ENCODE data around the gene PRXL2A. TPM values are rescaled to one million over a fixed set of nuclear protein-coding genes. Genes with fewer than 3 reads are reported as not detected.
A peak's percentile ranks its signal among the peaks of the same experiment; 100 is the strongest.

The PRXL2A gene
- total RNA-seq, 1 donor from 2014 or later = 13.2 TPM

- H3K27me3 Mint-ChIP-seq (ENCODE audit: insufficient read depth) = peaks cover 19% of the 10 kb centered on the region
- no peak for DNase-seq (ENCODE audit: low spot score)
- H3K4me1 Mint-ChIP-seq (ENCODE audit: low read depth) = no peaks in the 10 kb centered on the region
- H3K4me3 Mint-ChIP-seq = no peak overlapping the region
- H3K27ac Mint-ChIP-seq = no peak overlapping the region
- H3K9me3 Mint-ChIP-seq = no peaks in the 10 kb centered on the region
- H3K36me3 Mint-ChIP-seq (ENCODE audit: low read depth) = no peaks in the 10 kb centered on the region
- intact Hi-C loops (cut with micrococcal nuclease) = no loop called here
Measured at GRCh38 chr10:80436446-80437098, 28.2 kb downstream of the PRXL2A start.

GRCh38 chr10:80437227-80437626 lies 28.9 kb downstream of the PRXL2A start:
- intact Hi-C loops (cut with micrococcal nuclease) = no loop called here
- no peak overlapping the region for H3K4me3 Mint-ChIP-seq
- DNase-seq (ENCODE audit: low spot score) = no peak
- H3K9me3 Mint-ChIP-seq = no peaks in the 10 kb centered on the region
- peaks cover 19% of the 10 kb centered on the region for H3K27me3 Mint-ChIP-seq (ENCODE audit: insufficient read depth)
- no peaks in the 10 kb centered on the region for H3K4me1 Mint-ChIP-seq (ENCODE audit: low read depth)
- H3K27ac Mint-ChIP-seq = no peak overlapping the region
- H3K36me3 Mint-ChIP-seq (ENCODE audit: low read depth) = no peaks in the 10 kb centered on the region

GRCh38 chr10:80441831-80442230 lies 33.5 kb downstream of the PRXL2A start:
- DNase-seq (ENCODE audit: low spot score) = no peak
- no peak overlapping the region for H3K4me3 Mint-ChIP-seq
- H3K27ac Mint-ChIP-seq = no peak overlapping the region
- peaks cover 19% of the 10 kb centered on the region for H3K27me3 Mint-ChIP-seq (ENCODE audit: insufficient read depth)
- H3K36me3 Mint-ChIP-seq (ENCODE audit: low read depth) = no peaks in the 10 kb centered on the region
- no peaks in the 10 kb centered on the region for H3K9me3 Mint-ChIP-seq
- peaks cover 34% of the 10 kb centered on the region for H3K4me1 Mint-ChIP-seq (ENCODE audit: low read depth)
- intact Hi-C loops (cut with micrococcal nuclease) = loop anchor here (5.0 kb wide), 2 partner anchors 255 to 575 kb away; no protein-coding TSS in a partner anchor

GRCh38 chr10:80442879-80443278 lies 34.5 kb downstream of the PRXL2A start:
- intact Hi-C loops (cut with micrococcal nuclease) = loop anchor here (1.0 to 5.0 kb wide), 3 partner anchors 60 to 574 kb away; no protein-coding TSS in a partner anchor
- H3K9me3 Mint-ChIP-seq = no peaks in the 10 kb centered on the region
- H3K27me3 Mint-ChIP-seq (ENCODE audit: insufficient read depth) = peaks cover 17% of the 10 kb centered on the region
- no peak overlapping the region for H3K27ac Mint-ChIP-seq
- no peaks in the 10 kb centered on the region for H3K36me3 Mint-ChIP-seq (ENCODE audit: low read depth)
- no peak overlapping the region for H3K4me3 Mint-ChIP-seq
- peaks cover 36% of the 10 kb centered on the region for H3K4me1 Mint-ChIP-seq (ENCODE audit: low read depth)
- no peak for DNase-seq (ENCODE audit: low spot score)

- H3K4me1 Mint-ChIP-seq (ENCODE audit: low read depth) = peaks cover 42% of the 10 kb centered on the region
- no peak for DNase-seq (ENCODE audit: low spot score)
- H3K27me3 Mint-ChIP-seq (ENCODE audit: insufficient read depth) = peaks cover 14% of the 10 kb centered on the region
- H3K4me3 Mint-ChIP-seq = peak overlapping the region; percentile 28
- no peaks in the 10 kb centered on the region for H3K9me3 Mint-ChIP-seq
- H3K36me3 Mint-ChIP-seq (ENCODE audit: low read depth) = no peaks in the 10 kb centered on the region
- H3K27ac Mint-ChIP-seq = peak overlapping the region; percentile 64
- intact Hi-C loops (cut with micrococcal nuclease) = loop anchor here (1.0 to 5.0 kb wide), 3 partner anchors 60 to 574 kb away; no protein-coding TSS in a partner anchor
Measured at GRCh38 chr10:80443531-80443974, 35.2 kb downstream of the PRXL2A start.

GRCh38 chr10:80444124-80444523 lies 35.8 kb downstream of the PRXL2A start:
- intact Hi-C loops (cut with micrococcal nuclease) = loop anchor here (1.0 to 5.0 kb wide), 9 partner anchors 35 to 573 kb away; partner anchors contain the start of gene PRXL2A
- DNase-seq (ENCODE audit: low spot score) = no peak
- no peaks in the 10 kb centered on the region for H3K9me3 Mint-ChIP-seq
- H3K27me3 Mint-ChIP-seq (ENCODE audit: insufficient read depth) = peaks cover 10% of the 10 kb centered on the region
- peak overlapping the region; percentile 64 for H3K27ac Mint-ChIP-seq
- peaks cover 48% of the 10 kb centered on the region for H3K4me1 Mint-ChIP-seq (ENCODE audit: low read depth)
- no peaks in the 10 kb centered on the region for H3K36me3 Mint-ChIP-seq (ENCODE audit: low read depth)
- H3K4me3 Mint-ChIP-seq = no peak overlapping the region

- Mint-ChIP-seq H3K4me1 (ENCODE audit: low read depth) (peaks cover 53% of the 10 kb centered on the region), H3K27me3 (ENCODE audit: insufficient read depth) (peaks cover 10% of the 10 kb centered on the region), H3K27ac (peak overlapping the region; percentile 49), H3K4me3 (no peak overlapping the region), H3K9me3 (no peaks in the 10 kb centered on the region), H3K36me3 (ENCODE audit: low read depth) (no peaks in the 10 kb centered on the region)
- intact Hi-C loops (cut with micrococcal nuclease) = loop anchor here (1.0 to 5.0 kb wide), 9 partner anchors 36 to 573 kb away; partner anchors contain the start of gene PRXL2A
- DNase-seq (ENCODE audit: low spot score) = peak; percentile 47
Measured at GRCh38 chr10:80444646-80445319, 36.4 kb downstream of the PRXL2A start.

GRCh38 chr10:80447436-80448190 lies 39.3 kb downstream of the PRXL2A start:
- intact Hi-C loops (cut with micrococcal nuclease) = no loop called here
- H3K4me3 Mint-ChIP-seq = no peak overlapping the region
- no peak for DNase-seq (ENCODE audit: low spot score)

GRCh38 chr10:80448209-80448942 lies 40.0 kb downstream of the PRXL2A start:
- Mint-ChIP-seq H3K9me3 (no peaks in the 10 kb centered on the region), H3K4me1 (ENCODE audit: low read depth) (peaks cover 56% of the 10 kb centered on the region), H3K27ac (no peak overlapping the region), H3K36me3 (ENCODE audit: low read depth) (no peaks in the 10 kb centered on the region), H3K27me3 (ENCODE audit: insufficient read depth) (peaks cover 10% of the 10 kb centered on the region), H3K4me3 (no peak overlapping the region)
- intact Hi-C loops (cut with micrococcal nuclease) = no loop called here
- DNase-seq (ENCODE audit: low spot score) = no peak

More at GRCh38 chr10:80447436-80448190, 39.3 kb downstream of the PRXL2A start:
- no peaks in the 10 kb centered on the region for H3K9me3 Mint-ChIP-seq
- peak overlapping the region; percentile 9 for H3K27ac Mint-ChIP-seq
- H3K27me3 Mint-ChIP-seq (ENCODE audit: insufficient read depth) = peaks cover 10% of the 10 kb centered on the region
- H3K4me1 Mint-ChIP-seq (ENCODE audit: low read depth) = peaks cover 53% of the 10 kb centered on the region
- H3K36me3 Mint-ChIP-seq (ENCODE audit: low read depth) = no peaks in the 10 kb centered on the region

GRCh38 chr10:80449520-80449919 lies 41.2 kb downstream of the PRXL2A start:
- no peaks in the 10 kb centered on the region for H3K9me3 Mint-ChIP-seq
- H3K27ac Mint-ChIP-seq = no peak overlapping the region
- peaks cover 49% of the 10 kb centered on the region for H3K4me1 Mint-ChIP-seq (ENCODE audit: low read depth)
- no peaks in the 10 kb centered on the region for H3K36me3 Mint-ChIP-seq (ENCODE audit: low read depth)
- no peak overlapping the region for H3K4me3 Mint-ChIP-seq
- H3K27me3 Mint-ChIP-seq (ENCODE audit: insufficient read depth) = peaks cover 10% of the 10 kb centered on the region
- intact Hi-C loops (cut with micrococcal nuclease) = no loop called here
- DNase-seq (ENCODE audit: low spot score) = no peak

GRCh38 chr10:80451132-80451531 lies 42.8 kb downstream of the PRXL2A start:
- Mint-ChIP-seq H3K27me3 (ENCODE audit: insufficient read depth) (peaks cover 9% of the 10 kb centered on the region), H3K4me3 (no peak overlapping the region), H3K4me1 (ENCODE audit: low read depth) (peaks cover 40% of the 10 kb centered on the region), H3K9me3 (no peaks in the 10 kb centered on the region), H3K36me3 (ENCODE audit: low read depth) (peaks cover 5% of the 10 kb centered on the region), H3K27ac (no peak overlapping the region)
- DNase-seq (ENCODE audit: low spot score) = no peak
- intact Hi-C loops (cut with micrococcal nuclease) = loop anchor here (10.0 kb wide), 2 partner anchors 246 to 376 kb away; partner anchors contain the start of genes ANXA11 and TMEM254

- peaks cover 5% of the 10 kb centered on the region for H3K36me3 Mint-ChIP-seq (ENCODE audit: low read depth)
- H3K27me3 Mint-ChIP-seq (ENCODE audit: insufficient read depth) = peaks cover 7% of the 10 kb centered on the region
- H3K9me3 Mint-ChIP-seq = no peaks in the 10 kb centered on the region
- intact Hi-C loops (cut with micrococcal nuclease) = loop anchor here (2.0 to 10.0 kb wide), 3 partner anchors 53 to 377 kb away; partner anchors contain the start of genes ANXA11 and TMEM254
- H3K4me3 Mint-ChIP-seq = no peak overlapping the region
- H3K4me1 Mint-ChIP-seq (ENCODE audit: low read depth) = peaks cover 41% of the 10 kb centered on the region
- no peak for DNase-seq (ENCODE audit: low spot score)
- H3K27ac Mint-ChIP-seq = no peak overlapping the region
Measured at GRCh38 chr10:80452069-80452468, 43.7 kb downstream of the PRXL2A start.
